Transverse colon (tissue), 4 donors: ENCODE measurements around the gene NCAPG. TPM values are rescaled to one million over a fixed set of nuclear protein-coding genes. Genes with fewer than 3 reads are reported as not detected.
"Not testable (repeated sequence)": the region's sequence is repeated elsewhere in the genome, so short reads cannot be mapped to it uniquely, and the experiment has no call there.

Source experiments
- DNase-seq: peaks from one replicate; pipeline ENCODE4 v3.0.0-alpha.2; 2019
- H3K27ac ChIP-seq, 4 donors: fragments of 200-600 bp; sonication (generic); 2 replicates each; pipeline ENCODE4 v1.5.1; 2016 to 2018; ENCODE audit warnings: inconsistent platforms in 4 of 4
- H3K27me3 ChIP-seq: fragments of 200-600 bp; sonication (generic); 2 replicates; pipeline ENCODE4 v1.5.1; 2017; ENCODE audit warnings: inconsistent platforms
- H3K36me3 ChIP-seq, 4 donors: fragments of 200-600 bp; sonication (generic); 2 replicates each; pipeline ENCODE4 v1.5.1; 2017 to 2019; ENCODE audit warnings: inconsistent platforms in 4 of 4
- H3K4me1 ChIP-seq, 4 donors: fragments of 200-600 bp; sonication (generic); 2 replicates each; pipeline ENCODE4 v1.5.1; 2017 to 2020; ENCODE audit warnings: inconsistent platforms in 4 of 4
- H3K4me3 ChIP-seq, 4 donors: fragments of 200-600 bp; sonication (generic); 1 replicate in 1 of 4; 2 replicates in 3 of 4; pipeline versions ENCODE4 v1.5.1 to v1.6.1; 2017 to 2019; ENCODE audit warnings: inconsistent platforms in 4 of 4
- H3K9me3 ChIP-seq, 2 donors: fragments of 200-600 bp; sonication (generic); 2 replicates each; pipeline ENCODE4 v1.5.1; 2017 to 2019; ENCODE audit warnings: inconsistent platforms in 2 of 2
- CTCF ChIP-seq, 5 experiments: fragments of 200-600 bp in 3 of 5; fragments of 450-650 bp in 2 of 5; sonication (generic) in 3 of 5; IDR thresholded peaks; 1 replicate in 2 of 5; 2 replicates in 3 of 5; pipeline ENCODE4 v1.5.1; 2016 to 2017; ENCODE audit warnings: antibody characterized with exemption in 5 of 5, inconsistent platforms in 3 of 5, mild to moderate bottlenecking in 2 of 5, moderate library complexity in 1 of 5
- EP300 ChIP-seq: sonication (generic); formaldehyde crosslinking; IDR thresholded peaks from one replicate; pipeline ENCODE4 v1.6.1; 2017; ENCODE audit warnings: antibody characterized with exemption, low read depth
- POLR2A ChIP-seq: fragments of 450-650 bp; IDR thresholded peaks from one replicate; pipeline ENCODE4 v1.6.1; 2016; ENCODE audit warnings: antibody characterized with exemption, mild to moderate bottlenecking, moderate library complexity
- POLR2AphosphoS5 ChIP-seq, 3 donors: sonication (generic); formaldehyde crosslinking; IDR thresholded peaks; one replicate each; pipeline ENCODE4 v1.6.1; 2016; ENCODE audit warnings: antibody characterized with exemption in 3 of 3
- WGBS, 2 donors: methylation state at CpG; one replicate each; pipeline ENCODE4 v1.1.5; 2018; ENCODE audit warnings: low coverage in 1 of 2; 5-methylcytosine and 5-hydroxymethylcytosine counted together
- in situ Hi-C, 4 donors: fragments of 200-750 bp; cut with MboI; loops; one replicate each; pipeline versions ENCODE4 v1.15.0 to v1.15.1; 2017; ENCODE audit warnings: low sequenced_read_pairs in 3 of 4, low pct_ligation_motif_present in 1 of 4, low pct_unique_long_range_greater_than_20kb in 1 of 4
- intact Hi-C: fragments of 100-400 bp; cut with DNase I; formaldehyde crosslinking; loops from one replicate; pipeline ENCODE4 v1.15.1; 2023; ENCODE audit warnings: low total_unique reads
- total RNA-seq, 4 donors: library from RNA; depleted of rRNA; stranded (reverse); fragments of >200 nt; gene quantifications; one replicate each; pipeline ENCODE4 v1.1.0, GENCODE V29; 2016

The NCAPG gene
- total RNA-seq, 4 donors from 2014 or later: 0.48 to 3.2 (median 0.96) TPM; not detected in 1

GRCh38 chr4:17851959-17852358 lies 41.2 kb downstream of the NCAPG start:
- in situ Hi-C loops: no loop called here
- no peak for DNase-seq

DNA sequence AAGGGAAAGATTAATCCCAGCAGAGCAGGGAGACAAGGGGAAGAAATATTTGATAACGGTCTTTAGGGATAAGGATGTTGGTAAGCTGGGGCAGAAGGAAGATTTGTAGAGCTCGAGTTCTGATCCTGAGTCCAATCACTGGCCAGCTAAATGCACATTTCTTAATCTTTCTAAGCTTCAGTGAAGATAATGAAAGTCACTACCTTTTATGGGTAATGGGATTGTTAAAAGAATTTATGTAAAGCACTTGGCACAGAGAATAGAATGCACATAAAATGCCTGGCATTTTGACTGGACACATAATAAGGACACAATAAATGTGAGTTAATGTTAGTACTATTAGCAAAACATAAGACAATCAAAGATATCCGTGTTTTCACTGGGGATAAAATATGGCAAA lies 43.3 kb downstream of the NCAPG start:
- DNase-seq: no peak
- intact Hi-C loops: no loop called here
- H3K36me3 ChIP-seq: no peaks in the 10 kb centered on the region
- no peaks in the 10 kb centered on the region for H3K27me3 ChIP-seq
- H3K27ac ChIP-seq: no peak overlapping the region
- H3K9me3 ChIP-seq: no peaks in the 10 kb centered on the region
- no peaks in the 10 kb centered on the region for H3K4me1 ChIP-seq
- no peak overlapping the region for H3K4me3 ChIP-seq
- TF ChIP-seq POLR2A: no peak
- TF ChIP-seq EP300: no peak
- TF ChIP-seq CTCF (IDR thresholded peaks at IDR 0.05): no peak
- TF ChIP-seq POLR2AphosphoS5 (IDR thresholded peaks at IDR 0.05): no peak
- in situ Hi-C loops: no loop called here
- 77 to 81% methylated on average over 1 to 3 of the region's 3 CpGs for WGBS, 2 donors

More at GRCh38 chr4:17851959-17852358, 41.2 kb downstream of the NCAPG start:
- Histone ChIP-seq H3K4me3 (no peak overlapping the region), H3K4me1 (no peaks in the 10 kb centered on the region), H3K27ac (no peak overlapping the region), H3K9me3 (no peaks in the 10 kb centered on the region), H3K36me3 (no peaks in the 10 kb centered on the region), H3K27me3 (no peaks in the 10 kb centered on the region)
- intact Hi-C loops: no loop called here
- TF ChIP-seq EP300 (no peak), POLR2AphosphoS5 (IDR thresholded peaks at IDR 0.05) (no peak), CTCF (IDR thresholded peaks at IDR 0.05) (no peak), POLR2A (no peak)

DNA sequence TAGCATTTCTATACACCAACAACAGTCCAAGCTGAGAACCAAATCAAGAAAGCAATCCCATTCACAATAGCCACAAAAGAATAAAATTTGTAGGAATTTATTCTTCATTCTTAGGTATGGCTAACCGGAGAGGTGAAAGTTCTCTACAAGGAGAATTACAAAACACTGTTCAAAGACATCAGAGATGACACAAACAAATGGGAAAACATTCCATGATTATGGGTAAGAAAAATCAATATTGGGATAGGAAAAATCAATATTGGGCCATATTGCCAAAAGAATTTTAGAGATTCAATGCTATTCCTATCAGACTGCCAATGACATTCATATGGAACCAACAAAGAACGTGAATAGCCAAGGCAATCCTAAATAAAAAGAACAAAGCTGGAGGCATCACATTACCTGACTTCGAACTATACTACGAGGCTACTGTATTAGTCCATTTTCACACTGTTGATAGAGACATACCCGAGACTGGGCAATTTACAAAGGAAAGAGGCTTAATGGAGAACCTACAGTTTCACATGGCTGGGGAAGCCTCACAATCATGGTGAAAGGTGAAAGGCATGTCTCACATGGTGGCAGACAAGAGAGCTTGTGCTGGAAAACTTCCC lies 49.1 kb downstream of the NCAPG start:
- no peak for TF ChIP-seq POLR2AphosphoS5 (IDR thresholded peaks at IDR 0.05)
- no peak for TF ChIP-seq EP300
- TF ChIP-seq CTCF (IDR thresholded peaks at IDR 0.05): no peak
- no peak for TF ChIP-seq POLR2A
- H3K4me1 ChIP-seq: no peaks in the 10 kb centered on the region
- DNase-seq: no peak
- WGBS, 2 donors: 96 to 100% methylated on average over 5 of the region's 5 CpGs
- H3K4me3 ChIP-seq: no peak overlapping the region
- intact Hi-C loops (no loop called here), in situ Hi-C loops (no loop called here)
- no peak overlapping the region for H3K27ac ChIP-seq
- no peaks in the 10 kb centered on the region for H3K36me3 ChIP-seq
- H3K27me3 ChIP-seq: no peaks in the 10 kb centered on the region
- H3K9me3 ChIP-seq: peaks cover 6 to 12% of the 10 kb centered on the region in 2 donors

DNA sequence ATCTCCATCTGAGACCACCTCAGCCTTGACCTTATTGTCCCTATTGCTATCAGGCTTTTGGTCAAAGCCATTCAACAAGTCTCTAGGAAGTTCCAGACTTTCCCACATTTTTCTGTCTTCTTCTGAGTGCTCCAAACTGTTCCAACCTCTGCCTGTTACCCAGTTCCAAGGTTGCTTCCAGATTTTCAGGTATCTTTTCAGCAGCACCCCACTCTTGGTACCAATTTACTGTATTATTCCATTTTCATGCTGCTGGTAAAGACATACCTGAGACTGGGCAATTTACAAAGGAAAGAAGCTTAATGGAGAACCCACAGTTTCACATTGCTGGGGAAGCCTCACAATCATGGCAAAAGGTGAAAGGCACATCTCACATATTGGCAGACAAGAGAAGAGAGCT lies 51.1 kb downstream of the NCAPG start:
- H3K27me3 ChIP-seq, intact Hi-C loops, DNase-seq, in situ Hi-C loops, H3K27ac ChIP-seq, H3K4me3 ChIP-seq, H3K4me1 ChIP-seq, H3K36me3 ChIP-seq: not testable (repeated sequence)
- H3K9me3 ChIP-seq: peaks cover 6 to 12% of the 10 kb centered on the region in 2 donors

- WGBS, 2 donors: 100% methylated on average over 1 of the region's 1 CpG
- intact Hi-C loops (no loop called here), in situ Hi-C loops (no loop called here)
- Histone ChIP-seq H3K4me3 (no peak overlapping the region), H3K4me1 (no peaks in the 10 kb centered on the region), H3K36me3 (no peaks in the 10 kb centered on the region), H3K9me3 (peaks cover 6 to 12% of the 10 kb centered on the region in 2 donors), H3K27me3 (no peaks in the 10 kb centered on the region), H3K27ac (no peak overlapping the region)
- TF ChIP-seq POLR2A: no peak
- no peak for TF ChIP-seq CTCF (IDR thresholded peaks at IDR 0.05)
- TF ChIP-seq EP300: no peak
- TF ChIP-seq POLR2AphosphoS5 (IDR thresholded peaks at IDR 0.05): no peak
- no peak for DNase-seq
Measured at GRCh38 chr4:17865866-17866363, 55.1 kb downstream of the NCAPG start.
